Activated CD8-positive, alpha-beta memory T cell treated with anti-CD3 and anti-CD28 coated beads, Interleukin-2, amount 10 ng/mL, durations not matched to agents 7 days and 5 days (primary cell): ENCODE data around the gene MFAP3. TPM values are rescaled to one million over a fixed set of nuclear protein-coding genes. Genes with fewer than 3 reads are reported as not detected.
"Not testable (repeated sequence)": the region's sequence is repeated elsewhere in the genome, so short reads cannot be mapped to it uniquely, and the experiment has no call there.

Experiments used
- ATAC-seq: fragments of 150-1000 bp; cut with Tn5 transposase; one replicate; pipeline ENCODE4 v1.10.0; 2021; ENCODE audit warnings: moderate library complexity
- CTCF ChIA-PET: fragments of 350-600 bp; sonication (Branson Sonifier 250); formaldehyde crosslinking; loops from one replicate; lab custom pipeline; 2021; ENCODE audit warnings: antibody characterized with exemption; lab: Charles Lee
- DNase-seq: peaks from one replicate; pipeline ENCODE4 v3.0.0-alpha.2; 2020
- H3K27ac Mint-ChIP-seq: one replicate; pipeline ENCODE4 v1.8.0; 2021; ENCODE audit warnings: mild to moderate bottlenecking, mixed read lengths
- H3K27me3 Mint-ChIP-seq: one replicate; pipeline ENCODE4 v1.8.0; 2021; ENCODE audit warnings: mixed read lengths
- H3K36me3 Mint-ChIP-seq: one replicate; pipeline ENCODE4 v1.8.0; 2021; ENCODE audit warnings: mild to moderate bottlenecking, mixed read lengths
- H3K4me1 Mint-ChIP-seq: one replicate; pipeline ENCODE4 v1.8.0; 2021; ENCODE audit warnings: mixed read lengths
- H3K4me3 Mint-ChIP-seq: one replicate; pipeline ENCODE4 v1.8.0; 2021; ENCODE audit warnings: mild to moderate bottlenecking, moderate library complexity, mixed read lengths
- H3K9me3 Mint-ChIP-seq: one replicate; pipeline ENCODE4 v1.8.0; 2022; ENCODE audit warnings: low read depth, mixed read lengths
- total RNA-seq, 2 experiments: library from RNA; stranded (reverse); gene quantifications; one replicate each; pipeline ENCODE4 v1.2.3, GENCODE V29; 2021

Gene MFAP3
- 10 to 100 TPM; 23.3 to 26.1 TPM for total RNA-seq

GRCh38 chr5:154038707-154039457, at the start of gene MFAP3, which contains the start of gene FAM114A2:
Gene MFAP3 (plus strand): TSS chr5:154038967. CDS start chr5:154049723, 10,756 bp downstream.
Gene FAM114A2 (minus strand): TSS chr5:154038910. CDS start chr5:154034953, 3,957 bp downstream.
- H3K4me1 Mint-ChIP-seq, result peaks cover 47% of the 10 kb centered on the region
- H3K36me3 Mint-ChIP-seq, result peaks cover 8% of the 10 kb centered on the region
- H3K27ac Mint-ChIP-seq, result peak within 1 kb of the TSS; percentile 93
- no peaks in the 10 kb centered on the region for H3K9me3 Mint-ChIP-seq
- peak; percentile 99 for ATAC-seq
- peak; percentile 95 for DNase-seq
- no peaks in the 10 kb centered on the region for H3K27me3 Mint-ChIP-seq
- H3K4me3 Mint-ChIP-seq, result peak within 1 kb of the TSS; percentile 93
- CTCF ChIA-PET, result interaction anchor here (0.6 to 3.1 kb wide), 10 partner anchors 9 to 366 kb away, joined by 3 to 13 read pairs (median 4); partner anchors contain the start of gene GALNT10

- ATAC-seq (no peak), DNase-seq (no peak)
- no peaks in the 10 kb centered on the region for H3K9me3 Mint-ChIP-seq
- H3K27me3 Mint-ChIP-seq, result no peaks in the 10 kb centered on the region
- CTCF ChIA-PET, result interaction anchor here (4.1 kb wide), 1 partner anchor 17 kb away, joined by 12 read pairs; no protein-coding TSS in a partner anchor
- no peaks in the 10 kb centered on the region for H3K4me1 Mint-ChIP-seq
- H3K4me3 Mint-ChIP-seq, result no peak overlapping the region
- no peak overlapping the region for H3K27ac Mint-ChIP-seq
- H3K36me3 Mint-ChIP-seq, result peaks cover 12% of the 10 kb centered on the region
Measured at GRCh38 chr5:153991168-153991567, 47.6 kb upstream of the MFAP3 start.

GRCh38 chr5:153998010-153998409, 40.8 kb upstream of the MFAP3 start:
- no peak for DNase-seq
- H3K4me3 Mint-ChIP-seq, result no peak overlapping the region
- no peaks in the 10 kb centered on the region for H3K27me3 Mint-ChIP-seq
- no peaks in the 10 kb centered on the region for H3K9me3 Mint-ChIP-seq
- peaks cover 34% of the 10 kb centered on the region for H3K36me3 Mint-ChIP-seq
- no peaks in the 10 kb centered on the region for H3K4me1 Mint-ChIP-seq
- ATAC-seq, result no peak
- CTCF ChIA-PET, result no interaction called here
- H3K27ac Mint-ChIP-seq, result no peak overlapping the region

- peaks cover 34% of the 10 kb centered on the region for H3K36me3 Mint-ChIP-seq
- no peaks in the 10 kb centered on the region for H3K4me1 Mint-ChIP-seq
- no peak overlapping the region for H3K4me3 Mint-ChIP-seq
- CTCF ChIA-PET, result no interaction called here
- no peaks in the 10 kb centered on the region for H3K27me3 Mint-ChIP-seq
- DNase-seq (no peak), ATAC-seq (no peak)
- no peaks in the 10 kb centered on the region for H3K9me3 Mint-ChIP-seq
- no peak overlapping the region for H3K27ac Mint-ChIP-seq
Measured at GRCh38 chr5:153998768-153999167, 40.0 kb upstream of the MFAP3 start.

GRCh38 chr5:153999995-154000394, 38.8 kb upstream of the MFAP3 start:
- Mint-ChIP-seq H3K27me3 (no peaks in the 10 kb centered on the region), H3K4me3 (no peak overlapping the region), H3K36me3 (peaks cover 34% of the 10 kb centered on the region), H3K9me3 (no peaks in the 10 kb centered on the region), H3K27ac (no peak overlapping the region), H3K4me1 (no peaks in the 10 kb centered on the region)
- CTCF ChIA-PET, result no interaction called here
- DNase-seq (no peak), ATAC-seq (no peak)

GRCh38 chr5:154000703-154001102, 38.1 kb upstream of the MFAP3 start:
- Mint-ChIP-seq H3K4me3 (no peak overlapping the region), H3K36me3 (peaks cover 34% of the 10 kb centered on the region), H3K4me1 (no peaks in the 10 kb centered on the region), H3K27me3 (no peaks in the 10 kb centered on the region), H3K9me3 (no peaks in the 10 kb centered on the region), H3K27ac (no peak overlapping the region)
- no peak for ATAC-seq
- CTCF ChIA-PET, result no interaction called here
- DNase-seq, result no peak

- H3K27ac Mint-ChIP-seq, result no peak overlapping the region
- CTCF ChIA-PET, result no interaction called here
- H3K4me3 Mint-ChIP-seq, result no peak overlapping the region
- H3K36me3 Mint-ChIP-seq, result peaks cover 29% of the 10 kb centered on the region
- no peaks in the 10 kb centered on the region for H3K27me3 Mint-ChIP-seq
- DNase-seq, result no peak
- ATAC-seq, result no peak
- H3K9me3 Mint-ChIP-seq, result no peaks in the 10 kb centered on the region
- H3K4me1 Mint-ChIP-seq, result no peaks in the 10 kb centered on the region
Measured at GRCh38 chr5:154002093-154002492, 36.7 kb upstream of the MFAP3 start.

GRCh38 chr5:154002511-154003020, 36.2 kb upstream of the MFAP3 start:
- CTCF ChIA-PET, result no interaction called here
- DNase-seq (no peak), ATAC-seq (no peak)
- Mint-ChIP-seq H3K27me3 (no peaks in the 10 kb centered on the region), H3K9me3 (no peaks in the 10 kb centered on the region), H3K4me3 (no peak overlapping the region), H3K27ac (no peak overlapping the region), H3K36me3 (peaks cover 27% of the 10 kb centered on the region), H3K4me1 (no peaks in the 10 kb centered on the region)

- Mint-ChIP-seq H3K9me3 (no peaks in the 10 kb centered on the region), H3K27ac (no peak overlapping the region), H3K36me3 (peaks cover 17% of the 10 kb centered on the region), H3K27me3 (no peaks in the 10 kb centered on the region), H3K4me1 (no peaks in the 10 kb centered on the region), H3K4me3 (no peak overlapping the region)
- no peak for DNase-seq
- CTCF ChIA-PET, result interaction anchor here (1.1 kb wide), 1 partner anchor 13 kb away, joined by 3 read pairs; no protein-coding TSS in a partner anchor
- no peak for ATAC-seq
Measured at GRCh38 chr5:154005648-154006047, 33.1 kb upstream of the MFAP3 start.

GRCh38 chr5:154010660-154011059, 28.1 kb upstream of the MFAP3 start:
- ATAC-seq (no peak), DNase-seq (no peak)
- Mint-ChIP-seq H3K4me3 (no peak overlapping the region), H3K4me1 (no peaks in the 10 kb centered on the region), H3K36me3 (peaks cover 15% of the 10 kb centered on the region), H3K27me3 (no peaks in the 10 kb centered on the region), H3K9me3 (no peaks in the 10 kb centered on the region), H3K27ac (no peak overlapping the region)
- CTCF ChIA-PET, result no interaction called here

- DNase-seq (no peak), ATAC-seq (no peak)
- H3K4me1 Mint-ChIP-seq, result no peaks in the 10 kb centered on the region
- H3K27ac Mint-ChIP-seq, result no peak overlapping the region
- H3K9me3 Mint-ChIP-seq, result no peaks in the 10 kb centered on the region
- H3K27me3 Mint-ChIP-seq, result no peaks in the 10 kb centered on the region
- CTCF ChIA-PET, result interaction anchor here (0.6 kb wide), 1 partner anchor 1485 kb away, joined by 3 read pairs; no protein-coding TSS in a partner anchor
- no peak overlapping the region for H3K4me3 Mint-ChIP-seq
- peaks cover 45% of the 10 kb centered on the region for H3K36me3 Mint-ChIP-seq
Measured at GRCh38 chr5:154015071-154015693, 23.6 kb upstream of the MFAP3 start.

- H3K4me1 Mint-ChIP-seq, H3K27me3 Mint-ChIP-seq, H3K27ac Mint-ChIP-seq, H3K9me3 Mint-ChIP-seq, H3K4me3 Mint-ChIP-seq, DNase-seq, CTCF ChIA-PET, ATAC-seq: not testable (repeated sequence)
- H3K36me3 Mint-ChIP-seq, result peaks cover 66% of the 10 kb centered on the region
Measured at GRCh38 chr5:154018919-154019318, 19.8 kb upstream of the MFAP3 start.

- Mint-ChIP-seq H3K27me3 (no peaks in the 10 kb centered on the region), H3K4me3 (no peak overlapping the region), H3K4me1 (no peaks in the 10 kb centered on the region), H3K36me3 (peaks cover 30% of the 10 kb centered on the region), H3K9me3 (no peaks in the 10 kb centered on the region), H3K27ac (no peak overlapping the region)
- CTCF ChIA-PET, result interaction anchor here (1.0 kb wide), 1 partner anchor 9 kb away, joined by 3 read pairs; no protein-coding TSS in a partner anchor
- no peak for ATAC-seq
- no peak for DNase-seq
Measured at GRCh38 chr5:154025951-154026350, 12.8 kb upstream of the MFAP3 start.
